NCI-H2171 treated with DMSO at 0.1 percent for 48 hours (cell line): ENCODE measurements around the gene COL6A2.
"Not testable (repeated sequence)": the region's sequence is repeated elsewhere in the genome, so short reads cannot be mapped to it uniquely, and the experiment has no call there.

Experiments
- DNase-seq: peaks from one replicate; lab custom pipeline; 2025; lab: John Stamatoyannopoulos, UW

COL6A2 gene

GRCh38 chr21:46156678-46157077, 58.8 kb downstream of the COL6A2 start:
- DNase-seq, result no peak

GRCh38 chr21:46157396-46157986, 59.6 kb downstream of the COL6A2 start:
- DNase-seq, result no peak

- no peak for DNase-seq
Measured at GRCh38 chr21:46157987-46158451, 60.1 kb downstream of the COL6A2 start.

GRCh38 chr21:46158666-46159300, 60.9 kb downstream of the COL6A2 start:
- DNase-seq, result no peak

- DNase-seq, result no peak
Measured at GRCh38 chr21:46159390-46159789, 61.5 kb downstream of the COL6A2 start.

DNA sequence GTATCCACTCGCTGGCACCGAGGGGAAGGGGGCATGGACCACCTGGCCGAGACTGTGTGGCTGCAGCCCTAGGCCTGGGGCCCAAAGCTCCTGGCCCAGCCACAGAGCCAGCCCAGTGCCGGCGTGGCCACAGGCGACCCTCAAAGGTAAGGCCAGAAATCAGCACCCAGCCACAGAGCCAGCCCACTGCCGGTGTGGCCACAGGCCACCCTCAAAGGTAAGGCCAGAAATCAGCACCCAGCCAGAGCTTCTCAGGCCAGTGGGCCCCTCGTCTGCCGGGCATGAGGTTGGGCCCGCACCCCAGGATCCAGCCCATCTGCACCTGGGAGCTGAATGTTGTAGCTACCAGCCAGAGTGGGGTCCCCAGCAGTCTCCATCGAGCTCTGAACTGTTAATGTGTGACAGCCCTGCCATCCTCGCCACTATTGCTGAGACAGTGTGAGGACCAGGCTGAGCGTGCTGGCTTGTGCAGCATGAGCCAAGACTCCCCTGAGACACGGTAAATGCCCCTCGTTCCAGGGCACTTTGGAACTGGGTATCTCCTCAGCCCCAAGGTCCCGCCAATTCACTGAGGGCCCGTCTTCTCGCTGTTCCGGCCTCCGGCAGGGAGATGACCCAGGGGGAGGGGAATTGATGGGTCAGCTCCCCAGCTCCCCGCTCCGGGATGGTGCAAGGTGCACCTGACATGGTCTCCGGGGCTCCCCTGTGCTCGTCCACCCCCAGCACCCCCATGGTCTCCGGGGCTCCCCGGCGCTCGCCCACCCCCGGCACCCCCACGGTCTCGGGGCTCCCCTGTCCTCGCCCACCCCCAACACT, 62.1 kb downstream of the COL6A2 start:
- no peak for DNase-seq

DNA sequence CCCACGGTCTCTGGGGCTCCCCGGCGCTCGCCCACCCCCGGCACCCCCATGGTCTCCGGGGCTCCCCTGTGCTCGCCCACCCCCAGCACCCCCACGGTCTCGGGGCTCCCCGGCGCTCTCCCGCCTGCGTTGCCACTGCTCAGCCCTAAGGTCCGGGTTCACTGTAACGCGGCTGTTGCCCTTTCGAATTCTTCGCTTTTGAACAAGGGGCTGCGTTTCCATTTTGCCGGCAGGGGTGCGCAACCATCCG, 62.7 kb downstream of the COL6A2 start:
- DNase-seq, result no peak

DNA sequence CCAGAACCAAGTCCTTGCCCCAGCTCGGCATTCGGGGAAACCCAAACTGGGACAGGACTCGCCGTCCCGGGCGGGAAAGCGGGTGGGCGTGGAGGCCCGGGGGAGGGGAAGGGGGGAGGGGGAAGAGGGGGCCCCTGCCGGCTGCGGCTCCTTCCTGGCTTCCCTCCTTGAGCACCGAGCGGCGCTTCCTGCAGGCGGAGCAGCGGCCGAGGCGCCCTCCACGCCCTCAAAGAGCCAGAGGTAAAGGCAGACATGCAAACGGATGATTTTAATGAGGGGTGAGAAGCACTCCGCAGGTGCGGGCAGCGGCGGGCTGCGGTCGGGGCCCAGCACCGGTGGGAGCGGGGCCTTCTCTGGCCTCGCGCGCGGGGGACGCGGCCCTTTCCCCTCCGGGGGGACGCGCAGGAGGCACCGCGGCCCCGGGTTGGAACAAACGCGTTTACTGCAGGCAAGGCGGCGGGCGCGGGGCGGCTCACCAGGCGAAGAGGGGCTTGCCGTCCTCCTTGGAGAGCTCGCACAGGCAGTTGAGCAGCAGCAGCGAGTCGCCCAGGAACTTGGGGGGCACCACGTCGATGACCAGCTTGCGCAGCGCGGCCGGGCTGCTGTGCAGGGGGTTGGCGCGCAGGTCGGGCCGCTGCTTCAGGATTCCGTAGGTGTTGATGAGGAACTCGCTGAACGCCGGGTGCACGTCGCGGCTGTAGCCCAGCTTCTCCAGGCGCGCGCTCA, 63.2 kb downstream of the COL6A2 start:
- no peak for DNase-seq

GRCh38 chr21:46161633-46162592, 64.0 kb downstream of the COL6A2 start:
- no peak for DNase-seq

DNA sequence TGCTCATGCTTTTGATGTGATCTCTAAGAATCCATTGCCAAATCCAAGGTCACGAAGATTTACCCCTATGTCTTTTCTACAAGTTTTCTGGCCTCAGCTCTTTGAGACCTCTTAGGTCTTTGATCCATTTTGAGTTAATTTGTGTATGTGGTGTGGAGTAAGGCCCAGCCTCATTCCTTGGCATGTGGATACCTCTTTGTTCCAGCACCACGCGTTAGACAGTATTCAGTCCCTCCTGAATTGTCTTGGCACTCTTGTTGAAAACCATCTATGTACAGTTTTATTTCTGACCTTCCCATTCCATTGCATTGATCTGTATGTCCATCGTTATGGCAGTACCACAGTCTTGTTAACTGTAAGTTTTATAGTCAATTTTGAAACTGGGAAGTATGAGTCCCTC, 65.5 kb downstream of the COL6A2 start:
- no peak for DNase-seq

DNA sequence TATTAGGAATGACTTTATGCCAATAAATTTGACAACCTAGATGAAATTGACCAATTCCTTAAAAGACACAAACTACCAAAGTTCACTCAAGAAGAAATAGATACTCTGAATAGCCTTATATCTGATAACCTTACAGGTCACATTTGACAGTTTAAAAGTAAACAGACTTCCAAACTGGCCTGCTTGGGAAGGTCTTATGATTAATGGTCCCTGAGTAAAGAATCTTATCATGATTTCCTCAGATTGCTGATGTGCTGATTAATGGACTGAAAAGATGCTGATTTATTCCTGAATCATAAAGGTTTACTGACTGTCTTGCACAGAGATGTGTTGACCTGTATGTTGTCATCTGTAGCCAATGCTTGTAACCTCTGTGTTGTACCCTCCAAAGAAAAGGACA, 67.2 kb downstream of the COL6A2 start:
- DNase-seq, result no peak

GRCh38 chr21:46168238-46168637, 70.3 kb downstream of the COL6A2 start:
- DNase-seq, result no peak

DNA sequence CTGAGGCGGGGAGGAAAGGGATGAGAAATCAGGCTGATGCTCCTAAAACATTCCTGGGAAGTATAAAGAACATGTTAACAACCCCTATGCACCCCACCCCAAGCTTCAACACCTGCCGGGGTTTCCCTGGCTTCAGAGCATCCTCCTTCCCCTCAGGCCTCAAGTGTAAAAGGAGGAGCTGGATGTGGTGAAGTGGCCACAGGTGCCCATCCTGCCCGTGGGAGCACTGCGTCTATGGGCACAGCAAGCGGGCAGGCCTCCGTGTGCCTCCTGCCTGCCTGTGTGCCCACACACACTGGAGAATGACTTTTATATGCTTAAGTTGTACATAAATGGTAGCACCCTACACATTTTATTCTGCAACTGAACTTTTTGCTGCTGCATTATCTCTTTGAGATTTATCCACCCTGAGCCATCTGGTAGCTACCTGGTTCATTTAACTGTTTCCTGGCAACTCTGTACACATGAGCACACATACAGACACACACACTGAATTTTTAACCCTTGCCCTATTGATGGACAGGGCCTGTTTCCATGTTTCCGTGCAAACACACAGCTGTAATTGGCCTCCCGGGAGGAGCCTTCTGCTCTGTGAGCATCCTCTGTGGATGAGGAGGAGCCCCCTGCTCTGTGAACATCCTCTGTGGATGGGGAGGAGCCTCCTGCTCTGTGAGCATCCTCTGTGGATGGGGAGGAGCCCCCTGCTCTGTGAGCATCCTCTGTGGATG, 70.9 kb downstream of the COL6A2 start:
- DNase-seq, result peak; percentile 97

DNA sequence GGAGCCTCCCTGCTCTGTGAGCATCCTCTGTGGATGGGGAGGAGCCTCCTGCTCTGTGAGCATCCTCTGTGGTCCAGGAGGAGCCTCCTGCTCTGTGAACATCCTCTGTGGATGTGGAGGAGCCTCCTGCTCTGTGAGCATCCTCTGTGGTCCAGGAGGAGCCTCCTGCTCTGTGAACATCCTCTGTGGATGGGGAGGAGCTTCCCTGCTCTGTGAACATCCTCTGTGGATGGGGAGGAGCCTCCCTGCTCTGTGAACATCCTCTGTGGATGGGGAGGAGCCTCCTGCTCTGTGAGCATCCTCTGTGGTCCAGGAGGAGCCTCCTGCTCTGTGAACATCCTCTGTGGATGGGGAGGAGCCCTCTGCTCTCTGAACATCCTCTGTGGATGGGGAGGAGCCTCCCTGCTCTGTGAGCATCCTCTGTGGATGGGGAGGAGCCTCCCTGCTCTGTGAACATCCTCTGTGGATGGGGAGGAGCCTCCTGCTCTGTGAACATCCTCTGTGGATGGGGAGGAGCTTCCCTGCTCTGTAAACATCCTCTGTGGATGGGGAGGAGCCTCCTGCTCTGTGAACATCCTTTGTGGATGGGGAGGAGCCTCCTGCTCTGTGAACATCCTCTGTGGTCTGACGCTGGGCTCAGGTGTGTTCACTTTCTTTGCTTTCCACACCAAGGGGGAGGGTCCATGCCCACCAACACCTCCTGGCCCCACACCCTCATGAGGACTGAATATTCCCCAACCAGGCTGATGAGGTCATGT, 72.7 kb downstream of the COL6A2 start:
- DNase-seq, result not testable (repeated sequence)

GRCh38 chr21:46171585-46171984, 73.7 kb downstream of the COL6A2 start:
- DNase-seq, result no peak

DNA sequence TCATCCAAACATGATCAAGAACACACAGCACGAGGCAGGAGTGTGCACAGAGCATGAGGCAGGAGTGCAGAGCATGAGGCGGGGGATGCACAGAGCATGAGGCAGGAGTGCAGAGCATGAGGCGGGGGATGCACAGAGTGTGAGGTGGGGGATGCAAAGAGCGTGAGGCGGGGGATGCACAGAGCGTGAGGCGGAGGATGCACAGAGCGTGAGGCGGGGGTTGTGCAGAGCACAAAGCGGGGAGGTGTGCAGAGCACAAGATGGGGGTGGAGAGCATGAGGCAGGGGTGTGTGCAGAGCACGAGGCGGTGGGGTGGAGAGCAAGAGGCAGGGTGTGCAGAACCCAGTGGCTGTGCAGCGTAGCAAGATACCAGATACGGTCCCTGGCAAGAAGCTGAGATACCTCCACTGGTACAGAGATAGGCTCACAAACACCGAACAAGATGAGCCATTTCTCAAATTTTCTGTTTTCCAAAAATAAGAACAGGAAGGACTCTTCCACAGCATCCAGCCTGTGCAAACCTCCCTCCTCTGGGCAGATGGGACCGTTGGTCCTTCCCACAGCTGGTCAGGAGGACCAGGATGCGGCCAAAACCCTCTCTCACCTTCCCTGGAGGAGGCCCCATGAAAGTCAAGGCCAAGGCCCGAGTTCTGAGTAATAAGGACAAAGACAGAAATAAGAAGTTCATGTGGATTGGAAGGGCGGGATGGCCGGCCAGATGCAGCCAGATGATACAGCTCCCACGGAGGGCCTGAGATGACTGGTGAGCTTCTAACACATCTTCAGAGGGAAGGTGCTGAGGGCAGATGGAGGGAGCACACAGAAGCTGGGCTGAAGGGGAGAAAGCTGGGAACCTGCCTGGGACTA, 74.3 kb downstream of the COL6A2 start:
- no peak for DNase-seq

- DNase-seq, result no peak
Measured at GRCh38 chr21:46172863-46173528, 75.1 kb downstream of the COL6A2 start.

DNA sequence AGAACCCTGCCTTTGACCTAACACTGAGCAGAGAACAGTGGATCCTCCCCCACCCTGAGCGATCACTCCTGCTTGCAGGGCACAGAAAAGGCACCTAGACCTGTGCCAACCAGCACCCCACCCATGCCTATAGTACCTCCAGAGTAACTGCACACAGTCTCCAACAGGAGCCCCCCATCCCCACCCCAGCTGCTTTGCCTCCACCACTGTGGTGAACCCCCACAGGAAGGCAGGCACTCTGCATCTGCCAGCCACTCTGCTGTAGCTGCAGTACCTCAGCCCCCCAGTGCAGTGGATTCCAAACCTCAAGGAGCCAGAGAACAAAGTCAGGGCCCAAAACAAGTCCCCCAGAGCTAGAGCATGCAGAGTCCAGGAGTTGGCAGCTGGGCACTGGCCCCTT, 75.7 kb downstream of the COL6A2 start:
- no peak for DNase-seq
